ENCODE results near the gene PBX1. TPM values are rescaled to one million over a fixed set of nuclear protein-coding genes. Genes with fewer than 3 reads are reported as not detected.

PBX1 gene
- total and polyA plus RNA-seq, 8 donors = 11.0 to 113 (median 23.0) TPM

DNA sequence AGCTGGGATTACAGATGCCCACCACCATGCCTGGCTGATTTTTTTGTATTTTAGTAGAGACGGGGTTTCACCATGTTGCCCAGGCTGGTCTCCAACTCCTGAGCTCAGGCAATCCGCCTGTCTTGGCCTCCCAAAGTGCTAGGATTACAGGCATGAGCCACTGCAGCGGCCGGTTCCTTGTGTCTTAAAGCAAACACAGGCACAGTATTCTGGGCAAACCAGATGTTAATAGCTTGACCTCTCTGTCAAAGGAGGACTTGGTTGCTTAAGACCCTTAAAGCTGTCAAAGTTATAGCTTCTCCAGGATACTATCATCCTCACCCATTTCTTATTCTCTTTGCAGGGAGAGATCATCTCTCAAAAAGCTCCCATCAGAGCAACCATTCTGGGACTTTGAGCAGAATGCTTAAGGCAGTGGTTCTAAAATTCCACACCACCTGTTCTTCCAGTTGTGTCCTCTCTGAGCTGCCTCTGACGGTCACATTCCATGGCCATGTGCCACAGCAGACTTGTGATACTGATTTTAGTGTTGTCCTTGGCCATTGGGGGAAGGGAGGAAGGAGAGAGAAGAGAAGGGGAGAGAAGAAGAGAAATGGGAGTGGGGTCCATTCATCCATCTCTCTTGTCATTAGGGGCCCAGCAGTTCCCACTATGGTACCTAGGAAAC is 81.8 kb downstream of the PBX1 start:
- no peaks in the 10 kb centered on the region for H3K36me3 ChIP-seq
- WGBS, 5 donors = 50 to 63% (median 59%) methylated on average over 5 of the region's 5 CpGs
- intact Hi-C loops (cut with DNase I; ENCODE audit: low total_unique reads) = no loop called here
- H3K27me3 ChIP-seq = no peaks in the 10 kb centered on the region
- peak overlapping the region in 4 of 5 donors; percentile 53 to 81 (median 59) for H3K27ac ChIP-seq
- TF ChIP-seq POLR2A (IDR thresholded peaks at IDR 0.05) = no peak
- TF ChIP-seq, protein P1, sequence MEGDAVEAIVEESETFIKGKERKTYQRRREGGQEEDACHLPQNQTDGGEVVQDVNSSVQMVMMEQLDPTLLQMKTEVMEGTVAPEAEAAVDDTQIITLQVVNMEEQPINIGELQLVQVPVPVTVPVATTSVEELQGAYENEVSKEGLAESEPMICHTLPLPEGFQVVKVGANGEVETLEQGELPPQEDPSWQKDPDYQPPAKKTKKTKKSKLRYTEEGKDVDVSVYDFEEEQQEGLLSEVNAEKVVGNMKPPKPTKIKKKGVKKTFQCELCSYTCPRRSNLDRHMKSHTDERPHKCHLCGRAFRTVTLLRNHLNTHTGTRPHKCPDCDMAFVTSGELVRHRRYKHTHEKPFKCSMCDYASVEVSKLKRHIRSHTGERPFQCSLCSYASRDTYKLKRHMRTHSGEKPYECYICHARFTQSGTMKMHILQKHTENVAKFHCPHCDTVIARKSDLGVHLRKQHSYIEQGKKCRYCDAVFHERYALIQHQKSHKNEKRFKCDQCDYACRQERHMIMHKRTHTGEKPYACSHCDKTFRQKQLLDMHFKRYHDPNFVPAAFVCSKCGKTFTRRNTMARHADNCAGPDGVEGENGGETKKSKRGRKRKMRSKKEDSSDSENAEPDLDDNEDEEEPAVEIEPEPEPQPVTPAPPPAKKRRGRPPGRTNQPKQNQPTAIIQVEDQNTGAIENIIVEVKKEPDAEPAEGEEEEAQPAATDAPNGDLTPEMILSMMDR (IDR thresholded peaks at IDR 0.05) = no peak
- no peaks in the 10 kb centered on the region for H3K9me3 ChIP-seq
- H3K4me3 ChIP-seq = no peak overlapping the region
- DNase-seq = peak in 1 of 2 donors; percentile 43
- H3K4me1 ChIP-seq = peaks cover 32 to 89% (median 74%) of the 10 kb centered on the region in 4 donors

DNA sequence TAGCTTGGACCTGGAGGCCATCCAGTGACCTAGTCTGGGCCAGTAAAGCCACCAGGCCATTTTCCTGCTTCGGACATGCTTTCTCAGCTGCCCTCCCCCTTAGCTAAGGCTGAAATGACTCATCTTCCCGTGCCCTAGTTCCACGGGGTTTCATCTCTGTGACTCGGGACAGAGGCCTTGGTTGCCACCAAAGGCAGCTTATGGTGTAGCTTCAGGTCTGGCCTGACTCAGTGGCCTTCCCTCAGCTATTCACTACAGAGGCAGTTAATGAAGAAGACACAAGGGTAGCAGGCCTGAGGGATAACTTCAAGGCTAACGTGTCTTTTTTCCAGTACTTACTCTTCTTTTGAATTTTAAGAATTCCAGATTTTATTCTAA is 82.4 kb downstream of the PBX1 start:
- Histone ChIP-seq H3K4me1 (peaks cover 29 to 89% (median 70%) of the 10 kb centered on the region in 4 donors), H3K36me3 (no peaks in the 10 kb centered on the region), H3K4me3 (no peak overlapping the region), H3K27ac (peak overlapping the region in 4 of 5 donors; percentile 53 to 81 (median 59)), H3K9me3 (no peaks in the 10 kb centered on the region), H3K27me3 (no peaks in the 10 kb centered on the region)
- TF ChIP-seq EP300 (IDR thresholded peaks at IDR 0.05) = no peak
- TF ChIP-seq, protein P1 (IDR thresholded peaks at IDR 0.05) = no peak
- no peak for TF ChIP-seq POLR2A (IDR thresholded peaks at IDR 0.05)
- no peak for TF ChIP-seq POLR2AphosphoS5 (IDR thresholded peaks at IDR 0.05)
- no peak for DNase-seq
- intact Hi-C loops (cut with DNase I; ENCODE audit: low total_unique reads) = no loop called here
- 53 to 78% (median 68%) methylated on average over 5 of the region's 5 CpGs for WGBS, 5 donors

DNA sequence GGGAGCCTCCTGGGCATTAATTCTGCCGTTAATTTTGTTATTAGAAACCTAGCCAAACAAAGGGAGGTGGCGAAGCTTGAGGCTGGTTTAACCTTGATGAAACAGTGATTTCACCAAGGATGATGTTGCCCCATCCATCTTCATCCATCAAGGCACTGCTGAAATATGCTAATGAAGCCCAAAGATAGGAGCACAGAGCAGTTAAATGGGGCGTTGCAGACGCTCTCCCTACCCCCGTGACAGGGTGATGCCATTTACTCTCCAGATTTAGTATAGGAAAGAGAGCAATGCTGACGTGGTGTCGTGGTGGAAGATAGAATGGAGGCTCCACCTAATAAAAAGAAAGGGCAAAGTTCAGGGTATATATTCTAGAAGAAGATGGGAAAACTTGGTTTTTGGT is 84.0 kb downstream of the PBX1 start:
- Histone ChIP-seq H3K4me3 (no peak overlapping the region), H3K27ac (peak overlapping the region in 2 of 5 donors; percentile 31 to 81), H3K27me3 (no peaks in the 10 kb centered on the region), H3K36me3 (no peaks in the 10 kb centered on the region), H3K9me3 (no peaks in the 10 kb centered on the region), H3K4me1 (peaks cover 35 to 88% (median 59%) of the 10 kb centered on the region in 4 donors)
- DNase-seq = no peak
- intact Hi-C loops (cut with DNase I; ENCODE audit: low total_unique reads) = no loop called here
- TF ChIP-seq POLR2AphosphoS5 (IDR thresholded peaks at IDR 0.05) = no peak
- no peak for TF ChIP-seq POLR2A (IDR thresholded peaks at IDR 0.05)
- no peak for TF ChIP-seq EP300 (IDR thresholded peaks at IDR 0.05)
- TF ChIP-seq, protein P1 (IDR thresholded peaks at IDR 0.05) = no peak
- WGBS, 5 donors = 74 to 92% (median 91%) methylated on average over 7 of the region's 7 CpGs

GRCh38 chr1:164644268-164644667 is 85.3 kb downstream of the PBX1 start:
- no peaks in the 10 kb centered on the region for H3K9me3 ChIP-seq
- no peak for DNase-seq
- H3K27me3 ChIP-seq = no peaks in the 10 kb centered on the region
- peaks cover 34 to 88% (median 57%) of the 10 kb centered on the region in 4 donors for H3K4me1 ChIP-seq
- H3K4me3 ChIP-seq = no peak overlapping the region
- TF ChIP-seq, protein P1 (IDR thresholded peaks at IDR 0.05) = no peak
- TF ChIP-seq EP300 (IDR thresholded peaks at IDR 0.05) (no peak), POLR2A (IDR thresholded peaks at IDR 0.05) (no peak), POLR2AphosphoS5 (IDR thresholded peaks at IDR 0.05) (no peak)
- H3K27ac ChIP-seq = peak overlapping the region in 4 of 5 donors; percentile 50 to 81 (median 69)
- intact Hi-C loops (cut with DNase I; ENCODE audit: low total_unique reads) = no loop called here
- 71 to 78% (median 75%) methylated on average over 3 of the region's 3 CpGs for WGBS, 5 donors
- no peaks in the 10 kb centered on the region for H3K36me3 ChIP-seq
